GM23338 (cell line): ENCODE results near the gene SIRT3.

Experiments used
- CREB1 ChIP-seq: fragments of 250-450 bp; sonication (Bioruptor Pico); IDR thresholded peaks from 2 replicates; pipeline ENCODE4 v1.5.0; 2020; ENCODE audit warnings: low read depth, mild to moderate bottlenecking, moderate library complexity
- CTCF ChIP-seq, 2 experiments: fragments of 200-600 bp in 1 of 2; sonication (generic) in 1 of 2; conservative IDR thresholded peaks; 2 replicates each; pipeline versions ENCODE4 v1.5.1 to v1.6.1; 2016 to 2017; ENCODE audit warnings: antibody characterized with exemption in 2 of 2, low read depth in 2 of 2, mild to moderate bottlenecking in 2 of 2, moderate library complexity in 1 of 2
- ETS1 ChIP-seq: IDR thresholded peaks from 2 replicates; pipeline ENCODE4 v1.6.1; 2016; ENCODE audit warnings: antibody characterized with exemption
- EZH2 ChIP-seq: fragments of 200-600 bp; sonication (generic); IDR thresholded peaks from one replicate; pipeline ENCODE4 v1.8.0; 2017; ENCODE audit warnings: antibody characterized with exemption, mild to moderate bottlenecking, low read depth; ENCODE audit not compliant: unreplicated experiment
- EZH2phosphoT487 ChIP-seq: fragments of 200-600 bp; sonication (generic); IDR thresholded peaks from one replicate; pipeline ENCODE4 v1.8.1; 2018; ENCODE audit warnings: antibody characterized with exemption; ENCODE audit not compliant: unreplicated experiment
- JUNB ChIP-seq: IDR thresholded peaks from one replicate; pipeline ENCODE4 v1.6.1; 2016; ENCODE audit warnings: antibody characterized with exemption; ENCODE audit not compliant: unreplicated experiment
- POLR2AphosphoS5 ChIP-seq: IDR thresholded peaks from 2 replicates; pipeline ENCODE4 v1.6.1; 2016; ENCODE audit warnings: antibody characterized with exemption, low read depth
- REST ChIP-seq: IDR thresholded peaks from one replicate; pipeline ENCODE4 v1.6.1; 2018; ENCODE audit warnings: antibody characterized with exemption; ENCODE audit not compliant: unreplicated experiment
- STAT1 ChIP-seq: IDR thresholded peaks from one replicate; pipeline ENCODE4 v1.6.1; 2016; ENCODE audit warnings: antibody characterized with exemption; ENCODE audit not compliant: unreplicated experiment
- ZNF114 ChIP-seq: fragments of 250-450 bp; sonication (Bioruptor Pico); IDR thresholded peaks from 2 replicates; pipeline ENCODE4 v1.5.0; 2020; ENCODE audit warnings: mild to moderate bottlenecking, moderate library complexity
- ZNF331 ChIP-seq: fragments of 250-450 bp; sonication (Bioruptor Pico); IDR thresholded peaks from 2 replicates; pipeline ENCODE4 v1.5.0; 2020; ENCODE audit warnings: low read depth, mild to moderate bottlenecking, moderate library complexity
- ZNF462 ChIP-seq: fragments of 250-450 bp; sonication (Bioruptor Pico); IDR thresholded peaks from 2 replicates; pipeline ENCODE4 v1.5.0; 2020; ENCODE audit warnings: mild to moderate bottlenecking, moderate library complexity

GRCh38 chr11:197741-198235, 38.4 kb downstream of the SIRT3 start:
- no peak for TF ChIP-seq CTCF (conservative IDR thresholded peaks at IDR 0.05; ENCODE audit: low read depth in 2 of 2)
- TF ChIP-seq EZH2, result no peak
- no peak for TF ChIP-seq POLR2AphosphoS5
- no peak for TF ChIP-seq JUNB
- no peak for TF ChIP-seq EZH2phosphoT487
- no peak for TF ChIP-seq CREB1
- no peak for TF ChIP-seq ETS1
- no peak for TF ChIP-seq REST
- no peak for TF ChIP-seq ZNF462 (CRISPR knock-in tag)
- no peak for TF ChIP-seq ZNF114 (CRISPR knock-in tag)
- no peak for TF ChIP-seq STAT1
- no peak for TF ChIP-seq ZNF331 (CRISPR knock-in tag)
